Left cardiac atrium (tissue), 4 donors: ENCODE measurements around the gene PKHD1. TPM values are rescaled to one million over a fixed set of nuclear protein-coding genes. Genes with fewer than 3 reads are reported as not detected.

Source experiments
- ATAC-seq, 2 donors: fragments of 200-7000 bp; cut with Tn5 transposase; one replicate each; pipeline ENCODE4 v1.9.1; 2020; ENCODE audit warnings: mild to moderate bottlenecking in 2 of 2, moderate library complexity in 2 of 2
- DNase-seq: peaks from one replicate; pipeline ENCODE4 v3.0.0-alpha.2; 2020
- intact Hi-C, 2 donors: fragments of 100-400 bp; cut with DNase I; formaldehyde crosslinking; loops; one replicate each; pipeline versions ENCODE4 v1.14.1 to v1.15.1; 2022 to 2023
- long read RNA-seq: library from polyadenylated mRNA; unstranded; transcript quantifications from one replicate; pipeline ENCODE4 v2.0.0, GENCODE V29; 2021
- total RNA-seq, 2 donors: library from RNA; stranded (reverse); fragmentation: NEBNext Ultra II Directional; extraction: Animal tissue kit (Norgen Biotek cat#: 25700); gene quantifications; one replicate each; pipeline ENCODE4 v1.2.1, GENCODE V29; 2021
- donor health status: DM: no; HTN: yes; CAD: no.
- donor health status: DM: no; HTN: yes; CAD: no; lungs with severe emphysema.
- donor health status: DM: yes; HTN: yes; CAD: no.
- donor health status: Dilated cardiomyopathy.

Gene PKHD1, protein sequence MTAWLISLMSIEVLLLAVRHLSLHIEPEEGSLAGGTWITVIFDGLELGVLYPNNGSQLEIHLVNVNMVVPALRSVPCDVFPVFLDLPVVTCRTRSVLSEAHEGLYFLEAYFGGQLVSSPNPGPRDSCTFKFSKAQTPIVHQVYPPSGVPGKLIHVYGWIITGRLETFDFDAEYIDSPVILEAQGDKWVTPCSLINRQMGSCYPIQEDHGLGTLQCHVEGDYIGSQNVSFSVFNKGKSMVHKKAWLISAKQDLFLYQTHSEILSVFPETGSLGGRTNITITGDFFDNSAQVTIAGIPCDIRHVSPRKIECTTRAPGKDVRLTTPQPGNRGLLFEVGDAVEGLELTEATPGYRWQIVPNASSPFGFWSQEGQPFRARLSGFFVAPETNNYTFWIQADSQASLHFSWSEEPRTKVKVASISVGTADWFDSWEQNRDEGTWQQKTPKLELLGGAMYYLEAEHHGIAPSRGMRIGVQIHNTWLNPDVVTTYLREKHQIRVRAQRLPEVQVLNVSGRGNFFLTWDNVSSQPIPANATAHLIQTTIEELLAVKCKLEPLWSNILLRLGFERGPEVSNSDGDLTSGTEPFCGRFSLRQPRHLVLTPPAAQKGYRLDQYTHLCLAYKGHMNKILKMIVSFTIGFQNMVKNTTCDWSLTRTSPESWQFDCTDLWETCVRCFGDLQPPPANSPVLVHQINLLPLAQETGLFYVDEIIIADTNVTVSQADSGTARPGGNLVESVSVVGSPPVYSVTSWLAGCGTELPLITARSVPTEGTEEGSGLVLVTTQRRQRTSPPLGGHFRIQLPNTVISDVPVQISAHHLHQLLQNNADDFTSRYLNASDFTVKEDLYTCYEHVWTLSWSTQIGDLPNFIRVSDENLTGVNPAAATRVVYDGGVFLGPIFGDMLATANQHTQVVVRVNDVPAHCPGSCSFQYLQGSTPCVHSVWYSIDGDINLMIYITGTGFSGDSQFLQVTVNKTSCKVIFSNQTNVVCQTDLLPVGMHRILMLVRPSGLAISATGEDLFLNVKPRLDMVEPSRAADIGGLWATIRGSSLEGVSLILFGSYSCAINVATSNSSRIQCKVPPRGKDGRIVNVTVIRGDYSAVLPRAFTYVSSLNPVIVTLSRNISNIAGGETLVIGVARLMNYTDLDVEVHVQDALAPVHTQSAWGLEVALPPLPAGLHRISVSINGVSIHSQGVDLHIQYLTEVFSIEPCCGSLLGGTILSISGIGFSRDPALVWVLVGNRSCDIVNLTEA (N-terminal part only)
- not detected for total RNA-seq
- long read RNA-seq, result 0 reads

DNA sequence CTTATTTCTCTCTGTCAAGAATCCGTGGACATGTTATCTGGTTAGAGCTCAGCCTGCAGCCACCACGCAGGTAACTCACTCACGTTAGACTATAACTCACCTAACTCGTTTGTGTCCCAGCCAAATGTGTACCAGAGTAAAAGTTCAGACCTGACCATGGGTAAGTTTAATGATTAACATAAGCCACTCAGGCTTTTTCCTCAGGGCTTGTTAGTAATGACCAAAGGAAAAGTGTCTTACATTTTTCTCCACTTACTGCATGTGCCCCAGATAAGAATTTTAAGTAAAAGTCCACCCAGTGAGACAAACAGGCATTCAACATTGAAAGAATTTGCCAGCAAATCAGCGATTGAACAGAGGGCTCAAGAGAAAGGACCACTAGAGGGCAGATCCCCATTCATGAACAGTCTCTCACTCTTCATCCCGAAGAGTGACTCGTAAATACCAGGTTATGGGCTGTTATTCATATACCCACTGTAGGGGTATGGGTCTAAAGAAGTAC, at the start of gene PKHD1:
PKHD1 (minus strand) TSS at position 116 of the 502 bp plus-strand sequence. CDS start 2,680 bp downstream, outside the sequence.
- DNase-seq (no peak), ATAC-seq (no peak)
- intact Hi-C loops, result loop anchor here in 1 of 2 donors (10.0 kb wide), 1 partner anchor 167 kb away; no protein-coding TSS in a partner anchor

DNA sequence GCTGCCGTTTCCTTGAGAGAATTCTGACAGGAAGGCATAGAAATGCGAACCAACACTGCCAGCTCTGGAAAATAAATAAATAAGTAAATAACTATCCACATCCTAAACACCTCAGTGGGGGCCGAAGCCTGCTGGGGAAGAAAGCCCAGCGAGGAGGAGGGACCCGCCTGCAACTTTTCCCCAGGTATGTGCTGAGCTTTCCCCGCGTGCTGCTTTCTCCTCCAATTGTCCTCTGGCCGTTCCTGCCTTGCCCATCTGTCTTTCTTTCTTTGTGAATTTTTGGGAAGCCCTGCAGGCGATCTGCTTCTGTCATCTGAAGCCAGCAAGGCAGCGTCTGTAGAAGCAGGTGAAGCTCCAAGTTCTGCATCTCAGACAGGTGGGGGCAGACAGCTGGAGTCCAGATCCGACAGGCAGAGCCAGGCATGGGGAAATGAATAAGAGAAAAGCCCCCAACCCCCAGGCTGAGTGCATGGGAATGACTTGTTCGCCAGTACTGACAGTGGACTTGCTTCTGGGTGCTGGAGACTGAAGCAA, 49.6 kb upstream of the PKHD1 start:
- intact Hi-C loops, result no loop called here
- no peak for DNase-seq
- no peak for ATAC-seq

DNA sequence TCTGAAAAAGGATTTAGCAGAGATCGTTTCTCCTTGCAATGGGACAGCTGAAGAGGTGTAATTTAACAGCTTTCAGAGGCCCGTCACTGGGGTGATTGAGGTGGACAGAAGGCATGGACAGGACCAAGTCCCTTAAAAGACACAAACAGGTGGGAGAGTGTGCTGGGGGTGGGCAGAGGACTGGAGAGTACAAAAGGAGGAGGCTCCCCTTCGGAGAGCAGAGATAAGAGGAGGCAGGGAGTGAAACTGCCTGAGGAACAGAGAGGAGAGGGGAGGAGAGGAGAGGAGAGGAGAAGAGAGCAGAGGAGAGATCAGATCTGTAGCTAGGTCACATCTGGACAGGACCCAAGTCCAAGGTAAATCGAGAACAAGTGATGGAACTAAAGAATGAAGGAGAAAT, 48.6 kb upstream of the PKHD1 start:
- no peak for ATAC-seq
- intact Hi-C loops, result no loop called here
- no peak for DNase-seq

- DNase-seq, result no peak
- ATAC-seq, result no peak
- intact Hi-C loops, result no loop called here
Measured at GRCh38 chr6:52135217-52135616, 47.8 kb upstream of the PKHD1 start.

GRCh38 chr6:52134011-52134410, 46.6 kb upstream of the PKHD1 start:
- ATAC-seq (no peak), DNase-seq (no peak)
- intact Hi-C loops, result no loop called here

DNA sequence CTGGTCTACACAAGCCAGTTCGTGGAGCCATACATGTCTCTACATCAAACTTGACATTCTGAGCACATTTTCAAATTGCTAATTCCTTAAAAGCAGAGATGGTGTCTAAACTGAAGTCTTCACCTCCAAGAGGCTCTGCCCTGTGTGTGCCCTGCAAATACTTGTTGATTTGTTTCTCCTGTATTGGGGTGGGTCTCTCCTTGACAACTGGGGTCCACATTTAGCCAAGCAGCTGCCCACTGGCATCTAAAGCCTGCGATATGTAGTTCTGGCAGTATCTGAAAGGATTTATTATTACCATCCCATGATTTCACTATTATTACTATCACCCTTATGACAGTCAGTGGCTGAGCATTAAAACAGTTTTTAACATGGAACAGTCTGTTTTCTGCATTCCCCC, 45.9 kb upstream of the PKHD1 start:
- intact Hi-C loops, result no loop called here
- DNase-seq (no peak), ATAC-seq (no peak)

DNA sequence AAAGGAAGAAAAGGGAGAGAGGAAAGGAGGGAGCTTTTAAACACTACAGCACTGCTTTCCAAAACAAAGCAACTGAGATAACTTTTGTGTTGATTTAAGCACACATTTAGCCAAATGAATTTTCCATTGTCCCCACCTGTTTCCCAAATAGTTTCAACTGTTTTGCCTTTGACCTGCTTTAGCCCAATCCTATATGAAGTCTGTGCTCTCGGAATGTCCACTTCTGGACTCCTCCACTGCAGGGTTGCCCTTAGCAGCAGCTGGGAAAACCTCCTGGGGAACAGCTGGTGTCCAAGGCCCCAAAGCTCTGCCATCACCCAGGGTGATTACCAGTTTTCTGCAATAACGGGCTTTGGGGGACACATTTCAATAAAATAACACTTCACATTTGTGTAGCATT, 44.9 kb upstream of the PKHD1 start:
- intact Hi-C loops, result no loop called here
- DNase-seq (no peak), ATAC-seq (no peak)

DNA sequence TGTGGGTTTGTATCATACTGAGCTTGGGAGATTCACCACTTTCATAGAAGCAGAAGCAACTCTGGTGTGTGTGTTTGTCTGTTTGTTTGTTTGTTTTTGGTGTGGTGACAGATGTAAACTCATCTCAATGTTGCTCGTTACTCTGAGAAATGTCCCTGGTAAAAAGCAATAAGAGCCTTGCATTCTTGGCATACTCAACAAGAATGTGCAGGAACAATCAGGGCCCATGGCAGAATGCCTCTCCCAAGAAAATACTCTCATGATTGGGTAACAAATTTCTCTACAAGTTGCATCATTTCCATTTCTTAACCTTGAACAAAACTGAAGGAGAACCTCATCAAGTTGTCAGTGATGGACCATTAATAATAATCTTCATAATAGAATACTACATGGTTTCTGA, 43.0 kb upstream of the PKHD1 start:
- DNase-seq (no peak), ATAC-seq (no peak)
- intact Hi-C loops, result no loop called here

GRCh38 chr6:52127957-52128356, 40.5 kb upstream of the PKHD1 start:
- ATAC-seq, result no peak

GRCh38 chr6:52126231-52126630, 38.8 kb upstream of the PKHD1 start:
- ATAC-seq (no peak), DNase-seq (no peak)
- intact Hi-C loops, result no loop called here

More at GRCh38 chr6:52127957-52128356, 40.5 kb upstream of the PKHD1 start:
- intact Hi-C loops, result no loop called here
- DNase-seq, result no peak

GRCh38 chr6:52125572-52125971, 38.2 kb upstream of the PKHD1 start:
- ATAC-seq (no peak), DNase-seq (no peak)
- intact Hi-C loops, result no loop called here

GRCh38 chr6:52125139-52125538, 37.7 kb upstream of the PKHD1 start:
- ATAC-seq (no peak), DNase-seq (no peak)
- intact Hi-C loops, result no loop called here

GRCh38 chr6:52124126-52125121, 37.0 kb upstream of the PKHD1 start:
- intact Hi-C loops, result no loop called here
- no peak for DNase-seq
- ATAC-seq, result no peak

DNA sequence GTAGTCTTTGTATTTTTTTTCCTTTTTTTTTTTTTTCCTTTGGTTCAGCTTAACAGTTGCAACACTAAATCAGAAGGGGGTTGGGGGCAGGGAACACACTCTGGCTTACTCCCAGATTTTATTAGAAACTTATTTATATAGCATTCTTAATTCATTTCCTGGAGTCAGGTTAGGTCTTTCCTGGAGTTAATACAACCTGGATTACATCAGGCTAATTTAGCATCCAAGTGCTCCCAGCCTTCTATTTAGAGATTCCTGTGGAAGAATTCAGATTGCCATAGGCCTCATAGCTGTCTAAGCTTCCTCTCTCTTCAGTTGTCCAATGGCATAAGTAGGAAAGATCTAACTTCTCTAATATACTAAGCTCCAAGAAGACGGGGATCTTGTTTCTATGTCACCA, 35.8 kb upstream of the PKHD1 start:
- no peak for ATAC-seq
- DNase-seq, result no peak

DNA sequence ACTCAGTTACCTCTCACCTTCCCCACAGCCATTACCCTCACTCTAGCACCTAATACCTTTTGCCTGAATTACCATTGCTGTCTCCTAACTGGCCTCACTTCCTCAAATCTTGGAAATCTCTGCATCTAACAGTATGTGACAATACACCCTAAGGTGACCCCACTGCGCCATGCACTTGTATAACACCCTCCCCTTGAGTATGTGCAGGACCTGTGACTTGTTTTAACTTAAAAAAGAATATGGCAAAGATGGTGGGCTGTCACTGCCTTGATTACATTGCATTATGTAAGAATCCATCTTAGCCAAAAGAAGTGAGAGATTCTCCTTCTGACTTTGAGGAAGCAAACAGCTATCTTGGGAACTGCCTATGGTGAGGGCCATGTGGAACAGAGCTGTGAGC, 29.9 kb upstream of the PKHD1 start:
- no peak for DNase-seq
- no peak for ATAC-seq
- intact Hi-C loops, result no loop called here

More for the DNA sequence above, 35.8 kb upstream of the PKHD1 start:
- intact Hi-C loops, result no loop called here

GRCh38 chr6:52116605-52116948, 29.2 kb upstream of the PKHD1 start:
- intact Hi-C loops, result no loop called here
- ATAC-seq (no peak), DNase-seq (no peak)

- DNase-seq (no peak), ATAC-seq (no peak)
- intact Hi-C loops, result no loop called here
Measured at GRCh38 chr6:52115891-52116604, 28.6 kb upstream of the PKHD1 start.
